ENCODE results near the gene PEX19.

DNA sequence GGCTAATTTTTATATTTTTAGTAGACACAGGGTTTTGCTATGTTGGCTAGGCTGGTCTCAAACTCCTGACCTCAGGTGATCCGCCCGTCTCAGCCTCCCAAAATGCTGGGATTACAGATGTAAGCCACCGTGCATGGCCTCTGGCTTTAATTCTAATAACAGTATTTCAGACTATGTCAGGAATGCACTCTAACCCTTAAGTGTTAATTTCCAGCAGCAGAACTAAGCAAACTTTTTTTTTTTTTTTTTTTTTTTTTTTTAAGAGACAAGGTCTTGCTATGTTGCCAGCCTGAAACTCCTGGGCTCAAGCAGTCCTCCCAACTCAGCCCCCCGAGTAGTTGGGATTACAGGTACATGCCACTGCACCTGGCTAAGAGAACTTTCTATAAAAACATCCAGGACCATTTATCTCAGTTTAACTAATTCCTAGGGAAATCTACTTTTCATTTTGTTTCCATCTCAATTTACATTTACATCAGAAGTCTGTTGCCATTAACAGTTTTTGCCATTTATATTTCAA lies 29.1 kb downstream of the PEX19 start:
- TF ChIP-seq, protein P1, sequence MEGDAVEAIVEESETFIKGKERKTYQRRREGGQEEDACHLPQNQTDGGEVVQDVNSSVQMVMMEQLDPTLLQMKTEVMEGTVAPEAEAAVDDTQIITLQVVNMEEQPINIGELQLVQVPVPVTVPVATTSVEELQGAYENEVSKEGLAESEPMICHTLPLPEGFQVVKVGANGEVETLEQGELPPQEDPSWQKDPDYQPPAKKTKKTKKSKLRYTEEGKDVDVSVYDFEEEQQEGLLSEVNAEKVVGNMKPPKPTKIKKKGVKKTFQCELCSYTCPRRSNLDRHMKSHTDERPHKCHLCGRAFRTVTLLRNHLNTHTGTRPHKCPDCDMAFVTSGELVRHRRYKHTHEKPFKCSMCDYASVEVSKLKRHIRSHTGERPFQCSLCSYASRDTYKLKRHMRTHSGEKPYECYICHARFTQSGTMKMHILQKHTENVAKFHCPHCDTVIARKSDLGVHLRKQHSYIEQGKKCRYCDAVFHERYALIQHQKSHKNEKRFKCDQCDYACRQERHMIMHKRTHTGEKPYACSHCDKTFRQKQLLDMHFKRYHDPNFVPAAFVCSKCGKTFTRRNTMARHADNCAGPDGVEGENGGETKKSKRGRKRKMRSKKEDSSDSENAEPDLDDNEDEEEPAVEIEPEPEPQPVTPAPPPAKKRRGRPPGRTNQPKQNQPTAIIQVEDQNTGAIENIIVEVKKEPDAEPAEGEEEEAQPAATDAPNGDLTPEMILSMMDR (IDR thresholded peaks at IDR 0.05) = no peak
- TF ChIP-seq POLR2A (IDR thresholded peaks at IDR 0.05) = no peak
